GM10847 (cell line): ENCODE data around the gene CCDC116.

Experiments
- POLR2A ChIP-seq: IDR thresholded peaks from 2 replicates; pipeline ENCODE4 v1.6.1; 2011; ENCODE audit not compliant: insufficient read length; ENCODE audit errors: extremely low read depth

CCDC116 gene

GRCh38 chr22:21599053-21599893, 33.3 kb upstream of the CCDC116 start:
- TF ChIP-seq POLR2A: no peak

- no peak for TF ChIP-seq POLR2A
Measured at GRCh38 chr22:21602579-21602978, 30.0 kb upstream of the CCDC116 start.

- TF ChIP-seq POLR2A: no peak
Measured at GRCh38 chr22:21603973-21604372, 28.6 kb upstream of the CCDC116 start.

- no peak for TF ChIP-seq POLR2A
Measured at GRCh38 chr22:21605887-21606564, 26.5 kb upstream of the CCDC116 start.

GRCh38 chr22:21606775-21607174, 25.8 kb upstream of the CCDC116 start:
- TF ChIP-seq POLR2A: no peak

- TF ChIP-seq POLR2A: no peak
Measured at GRCh38 chr22:21611210-21611977, 21.2 kb upstream of the CCDC116 start.

- no peak for TF ChIP-seq POLR2A
Measured at GRCh38 chr22:21612858-21613257, 19.7 kb upstream of the CCDC116 start.

- TF ChIP-seq POLR2A: no peak
Measured at GRCh38 chr22:21613553-21614233, 18.9 kb upstream of the CCDC116 start.

- no peak for TF ChIP-seq POLR2A
Measured at GRCh38 chr22:21615731-21616130, 16.8 kb upstream of the CCDC116 start.

GRCh38 chr22:21621025-21621424, 11.5 kb upstream of the CCDC116 start:
- no peak for TF ChIP-seq POLR2A

GRCh38 chr22:21622011-21622918, 10.3 kb upstream of the CCDC116 start:
- TF ChIP-seq POLR2A: no peak

- no peak for TF ChIP-seq POLR2A
Measured at GRCh38 chr22:21622919-21623647, 9.5 kb upstream of the CCDC116 start.

GRCh38 chr22:21623648-21623970, 9.0 kb upstream of the CCDC116 start:
- no peak for TF ChIP-seq POLR2A
